A549 treated with Hydrocortisone at 1 μM for 4 hours (cell line): ENCODE data around the gene OR2A5. TPM values are rescaled to one million over a fixed set of nuclear protein-coding genes. Genes with fewer than 3 reads are reported as not detected.

ENCODE experiments used
- total RNA-seq: library from RNA; stranded (reverse); fragments of 200-300 nt; extraction: Qiagen RNA extraction; gene quantifications from 5 replicates; pipeline ENCODE4 v1.2.3, GENCODE V29; 2022

The OR2A5 gene
- not detected in 5 replicates for total RNA-seq

GRCh38 chr7:144048648-144049047, at the start of gene OR2A5:
Gene OR2A5 (plus strand): TSS chr7:144048948. CDS start chr7:144050402, 1,454 bp downstream.

GRCh38 chr7:144000020-144000419, 48.7 kb upstream of the OR2A5 start, which contains the start of gene OR6B1:
Gene OR6B1 (plus strand): TSS chr7:144000320. CDS start chr7:144003997, 3,677 bp downstream.

GRCh38 chr7:144069511-144069910, 20.8 kb downstream of the OR2A5 start, which contains the start of gene OR2A25:
Gene OR2A25 (plus strand): TSS chr7:144069811. CDS start chr7:144074220, 4,409 bp downstream.

GRCh38 chr7:144085978-144086377, 37.2 kb downstream of the OR2A5 start, which contains the start of gene OR2A12:
Gene OR2A12 (plus strand): TSS chr7:144086278. CDS start chr7:144095108, 8,830 bp downstream.

Other genes starting within 250 kb of the OR2A5 start
- gene TCAF1, start 146.8 kb upstream of the OR2A5 start, total RNA-seq, result 12.0 to 22.0 TPM (median 18.2 TPM) in 5 replicates
- gene OR2F2, start 113.7 kb upstream of the OR2A5 start, total RNA-seq, result not detected in 5 replicates
- not detected in 5 replicates for gene OR2F1, start 94.1 kb upstream of the OR2A5 start, total RNA-seq
- not detected in 5 replicates for gene OR6B1, start 48.6 kb upstream of the OR2A5 start, total RNA-seq
- not detected in 5 replicates for gene OR2A25, start 20.9 kb downstream of the OR2A5 start, total RNA-seq
- gene OR2A12, start 37.3 kb downstream of the OR2A5 start, total RNA-seq, result not detected in 5 replicates
- not detected in 5 replicates for gene OR2A2, start 60.6 kb downstream of the OR2A5 start, total RNA-seq
- gene OR2A14, start 74.2 kb downstream of the OR2A5 start, total RNA-seq, result not detected in 5 replicates
- 0.03 TPM in 1 of 5 replicates, not detected in the others for gene CTAGE4, start 134.5 kb downstream of the OR2A5 start, total RNA-seq
- 0.37 to 0.68 TPM (median 0.39 TPM) in 5 replicates for gene ARHGEF35, start 146.9 kb downstream of the OR2A5 start, total RNA-seq
- not detected in 5 replicates for gene OR2A42, start 190.7 kb downstream of the OR2A5 start, total RNA-seq
- gene OR2A7, start 215.8 kb downstream of the OR2A5 start, total RNA-seq, result not detected in 5 replicates
- not detected in 5 replicates for gene CTAGE8, start 220.3 kb downstream of the OR2A5 start, total RNA-seq